ENCODE results near the gene GLB1L3.
A peak's percentile ranks its signal among the peaks of the same experiment; 100 is the strongest.

Gene GLB1L3

DNA sequence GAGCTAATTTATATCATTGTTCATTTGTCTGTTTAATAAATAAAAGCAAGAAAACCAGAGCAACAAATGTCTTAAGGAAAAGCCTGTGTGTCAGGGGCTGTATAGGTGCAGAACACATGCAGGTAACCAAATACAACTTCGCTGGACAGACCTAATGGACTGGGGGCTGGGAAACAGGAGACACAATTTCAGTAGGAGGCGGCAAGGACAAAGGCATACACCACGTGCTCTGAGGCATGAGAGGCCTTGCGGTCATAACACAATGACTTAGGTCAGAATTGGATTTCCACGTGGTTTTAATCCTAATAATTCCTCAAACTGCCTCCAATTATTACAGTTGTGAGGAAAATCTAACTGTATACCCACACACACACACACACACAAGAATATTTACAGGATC lies 8.7 kb upstream of the GLB1L3 start:
- no peak for DNase-seq (ENCODE audit: low read depth)
- H3K4me3 ChIP-seq (ENCODE audit: low read depth, low read length) = no peak overlapping the region
- TF ChIP-seq, protein P1, sequence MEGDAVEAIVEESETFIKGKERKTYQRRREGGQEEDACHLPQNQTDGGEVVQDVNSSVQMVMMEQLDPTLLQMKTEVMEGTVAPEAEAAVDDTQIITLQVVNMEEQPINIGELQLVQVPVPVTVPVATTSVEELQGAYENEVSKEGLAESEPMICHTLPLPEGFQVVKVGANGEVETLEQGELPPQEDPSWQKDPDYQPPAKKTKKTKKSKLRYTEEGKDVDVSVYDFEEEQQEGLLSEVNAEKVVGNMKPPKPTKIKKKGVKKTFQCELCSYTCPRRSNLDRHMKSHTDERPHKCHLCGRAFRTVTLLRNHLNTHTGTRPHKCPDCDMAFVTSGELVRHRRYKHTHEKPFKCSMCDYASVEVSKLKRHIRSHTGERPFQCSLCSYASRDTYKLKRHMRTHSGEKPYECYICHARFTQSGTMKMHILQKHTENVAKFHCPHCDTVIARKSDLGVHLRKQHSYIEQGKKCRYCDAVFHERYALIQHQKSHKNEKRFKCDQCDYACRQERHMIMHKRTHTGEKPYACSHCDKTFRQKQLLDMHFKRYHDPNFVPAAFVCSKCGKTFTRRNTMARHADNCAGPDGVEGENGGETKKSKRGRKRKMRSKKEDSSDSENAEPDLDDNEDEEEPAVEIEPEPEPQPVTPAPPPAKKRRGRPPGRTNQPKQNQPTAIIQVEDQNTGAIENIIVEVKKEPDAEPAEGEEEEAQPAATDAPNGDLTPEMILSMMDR (IDR thresholded peaks at IDR 0.05; ENCODE audit: low read depth, low read length, missing control alignments) = no peak

DNA sequence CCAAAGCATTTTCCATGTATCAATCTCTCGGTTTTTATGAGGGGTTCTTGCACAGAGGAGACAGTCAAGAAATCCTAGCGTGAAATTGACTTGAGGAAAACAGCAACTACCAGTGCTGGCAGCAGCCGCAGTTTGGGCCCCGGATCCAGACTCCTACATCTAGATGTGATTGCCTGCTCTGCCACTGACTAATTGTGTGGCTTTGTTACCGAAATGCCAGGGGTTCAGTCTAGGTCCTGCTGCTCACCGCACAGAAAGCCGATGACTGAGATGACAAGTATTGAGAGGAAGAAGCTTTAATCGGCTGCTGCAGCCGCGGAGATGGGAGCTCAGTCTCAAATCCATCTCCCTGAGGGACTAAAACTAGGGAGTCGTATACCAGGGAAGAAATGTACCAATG lies 8.2 kb upstream of the GLB1L3 start:
- no peak for DNase-seq (ENCODE audit: low read depth)
- no peak overlapping the region for H3K4me3 ChIP-seq (ENCODE audit: low read depth, low read length)
- TF ChIP-seq, protein P1 (IDR thresholded peaks at IDR 0.05; ENCODE audit: low read depth, low read length, missing control alignments) = no peak

DNA sequence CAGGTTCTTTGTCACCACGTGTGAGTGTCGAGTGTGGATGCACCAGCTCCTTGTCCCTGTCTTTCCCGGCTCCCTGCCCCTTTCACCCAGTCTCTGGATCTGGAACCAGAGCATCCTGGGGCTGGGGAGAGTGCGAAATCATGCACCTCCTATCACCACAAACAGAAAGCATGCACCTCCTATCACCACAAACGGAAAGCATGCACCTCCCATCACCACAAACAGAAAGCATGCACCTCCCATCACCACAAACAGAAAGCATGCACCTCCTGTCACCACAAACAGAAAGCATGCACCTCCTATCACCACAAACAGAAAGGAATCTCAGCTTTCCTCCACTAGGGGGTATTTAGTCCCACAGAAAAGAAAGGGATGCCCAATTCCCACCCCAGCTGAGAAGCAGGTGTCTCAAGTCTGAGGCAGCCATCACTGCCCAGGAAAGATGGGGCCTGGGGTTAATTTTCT lies 5.9 kb upstream of the GLB1L3 start:
- TF ChIP-seq, protein P1 (IDR thresholded peaks at IDR 0.05; ENCODE audit: low read depth, low read length, missing control alignments) = peak; percentile 42
- H3K4me3 ChIP-seq (ENCODE audit: low read depth, low read length) = no peak overlapping the region
- no peak for DNase-seq (ENCODE audit: low read depth)

DNA sequence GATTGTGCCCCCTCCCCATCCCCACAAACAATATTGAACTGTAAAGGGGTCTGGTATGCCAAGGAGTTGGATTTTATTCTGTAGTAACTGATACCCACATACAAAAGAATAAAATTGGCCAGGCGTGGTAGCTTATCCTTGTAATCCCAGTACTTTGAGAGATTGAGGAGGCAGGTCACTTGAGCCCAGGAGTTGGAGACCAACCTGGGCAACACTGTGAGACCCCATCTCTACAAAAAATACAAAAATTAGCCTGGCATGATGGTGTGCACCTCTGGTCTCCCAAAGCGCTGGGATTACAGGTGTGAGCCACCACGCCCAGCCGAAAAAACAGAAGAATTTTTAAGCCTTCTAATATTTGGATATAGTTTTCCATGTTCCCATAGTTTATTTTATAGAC lies 4.2 kb upstream of the GLB1L3 start:
- TF ChIP-seq, protein P1 (IDR thresholded peaks at IDR 0.05; ENCODE audit: low read depth, low read length, missing control alignments) = no peak
- DNase-seq (ENCODE audit: low read depth) = no peak
- H3K4me3 ChIP-seq (ENCODE audit: low read depth, low read length) = no peak overlapping the region

DNA sequence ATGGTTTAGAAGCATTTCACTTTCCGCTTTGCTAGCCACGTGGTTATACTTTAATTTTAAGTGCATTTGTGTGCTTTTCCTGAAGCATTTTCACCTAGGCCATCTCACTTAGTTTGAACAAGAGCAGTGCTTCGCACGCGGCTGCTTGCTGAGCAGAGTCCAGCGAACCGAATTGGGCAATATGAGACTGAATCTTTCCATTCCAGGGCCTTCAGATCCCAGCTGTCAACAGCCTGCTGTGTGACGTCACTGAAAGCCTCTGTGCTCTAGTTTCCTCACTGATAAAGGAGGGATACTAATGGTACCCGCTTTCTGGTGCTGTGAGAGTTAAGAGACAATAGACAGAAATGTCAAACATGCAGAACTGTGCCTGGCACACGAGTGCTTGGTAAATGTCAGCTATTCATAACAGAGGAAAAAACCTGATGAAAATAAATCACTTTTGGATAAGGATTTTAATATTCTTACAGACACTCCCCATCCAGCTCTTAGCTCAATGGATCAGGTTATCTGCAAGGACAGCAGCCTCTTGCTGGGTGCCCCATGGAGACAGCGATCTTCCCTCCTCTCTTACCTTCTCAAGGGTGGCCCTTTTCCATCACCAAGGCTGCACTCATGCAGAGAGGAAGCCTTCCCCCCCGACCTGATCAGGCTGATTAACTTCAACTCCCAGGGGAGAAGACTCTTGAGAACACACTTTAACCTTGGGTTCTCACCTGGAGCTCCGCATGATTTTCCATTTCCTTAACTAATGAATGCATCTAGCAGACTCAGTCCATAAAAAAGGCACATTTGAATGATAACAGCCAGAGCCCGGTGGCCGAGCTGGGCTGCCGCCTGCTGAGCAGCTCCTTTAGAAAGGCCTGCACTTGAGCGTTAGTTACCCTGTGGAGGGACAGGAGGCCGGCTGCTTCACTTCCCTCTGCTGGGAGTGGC lies 3.5 kb upstream of the GLB1L3 start:
- no peak for DNase-seq (ENCODE audit: low read depth)
- no peak overlapping the region for H3K4me3 ChIP-seq (ENCODE audit: low read depth, low read length)

DNA sequence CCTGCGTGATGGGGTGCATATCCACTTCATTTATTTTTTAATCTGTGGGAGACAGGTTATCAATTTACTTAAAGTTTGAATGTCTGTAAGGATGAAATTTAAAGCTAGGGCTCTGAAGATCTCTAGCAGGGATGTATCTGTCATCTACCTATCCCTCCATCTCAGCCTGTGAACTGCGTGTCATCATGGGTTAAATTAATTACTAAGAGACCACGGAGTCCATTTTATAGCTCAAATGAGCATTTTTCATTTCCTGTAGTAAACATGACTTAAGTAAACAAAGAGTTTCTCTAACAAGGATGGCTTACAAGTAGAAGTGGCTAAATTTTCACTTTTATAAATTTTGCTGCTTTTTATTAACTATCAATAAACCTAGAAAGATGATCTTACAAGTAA lies 2.9 kb upstream of the GLB1L3 start:
- DNase-seq (ENCODE audit: low read depth) = no peak
- H3K4me3 ChIP-seq (ENCODE audit: low read depth, low read length) = no peak overlapping the region
- TF ChIP-seq, protein P1 (IDR thresholded peaks at IDR 0.05; ENCODE audit: low read depth, low read length, missing control alignments) = no peak

More for the DNA sequence above, 3.5 kb upstream of the GLB1L3 start:
- TF ChIP-seq, protein P1 (IDR thresholded peaks at IDR 0.05; ENCODE audit: low read depth, low read length, missing control alignments) = no peak

DNA sequence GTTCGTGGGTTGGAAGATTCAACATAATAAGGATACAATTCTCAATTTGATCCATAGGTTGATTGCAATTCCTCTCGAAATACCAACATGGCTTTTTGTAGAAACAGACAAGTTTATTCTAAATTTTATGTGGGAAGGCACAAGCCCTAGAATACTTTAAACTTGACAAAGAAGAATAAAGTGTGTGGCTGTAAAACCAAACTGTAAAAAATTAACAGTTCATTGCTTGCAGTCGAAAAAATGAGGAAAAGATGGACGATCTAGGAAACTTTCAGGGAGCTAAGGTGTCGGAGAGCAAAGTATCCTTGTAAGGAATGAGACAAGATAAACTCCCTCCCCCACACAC lies 1.0 kb upstream of the GLB1L3 start:
- DNase-seq (ENCODE audit: low read depth) = no peak
- peak overlapping the region; percentile 47; the same call in 1 of the 2 replicates for H3K4me3 ChIP-seq (ENCODE audit: low read depth, low read length)
- TF ChIP-seq, protein P1 (IDR thresholded peaks at IDR 0.05; ENCODE audit: low read depth, low read length, missing control alignments) = no peak

Data from GM12864 (cell line).